GM18861 (cell line): ENCODE measurements around the gene ARHGDIG.

ENCODE experiments used
- ATAC-seq: cut with Tn5 transposase; IDR thresholded peaks from one replicate; pipeline ENCODE4 v1.9.1; 2021; ENCODE audit not compliant: unreplicated experiment

Gene ARHGDIG

GRCh38 chr16:279531-279930 is 860 bp upstream of the ARHGDIG start:
- ATAC-seq, result no peak

- no peak for ATAC-seq
Measured at GRCh38 chr16:280005-280460, 358 bp upstream of the ARHGDIG start.

- no peak for ATAC-seq
Measured at GRCh38 chr16:280991-281659, 734 bp downstream of the ARHGDIG start.

GRCh38 chr16:281660-282255 is 1.4 kb downstream of the ARHGDIG start:
- ATAC-seq, result no peak

- no peak for ATAC-seq
Measured at GRCh38 chr16:282491-282890, 2.1 kb downstream of the ARHGDIG start.

- no peak for ATAC-seq
Measured at GRCh38 chr16:283033-283805, 2.8 kb downstream of the ARHGDIG start, which contains the start of gene PDIA2. Gene PDIA2, plus strand, starts transcription at chr16:283164. Its CDS starts 6 bp downstream, at chr16:283170.

GRCh38 chr16:284204-285120 is 4.1 kb downstream of the ARHGDIG start:
- no peak for ATAC-seq

GRCh38 chr16:285146-286055 is 5.0 kb downstream of the ARHGDIG start:
- ATAC-seq, result no peak

GRCh38 chr16:286491-287297 is 6.3 kb downstream of the ARHGDIG start:
- ATAC-seq, result no peak

- no peak for ATAC-seq
Measured at GRCh38 chr16:287298-287811, 7.0 kb downstream of the ARHGDIG start.

- no peak for ATAC-seq
Measured at GRCh38 chr16:287981-288920, 7.9 kb downstream of the ARHGDIG start.

GRCh38 chr16:289395-289997 is 9.1 kb downstream of the ARHGDIG start:
- ATAC-seq, result no peak

GRCh38 chr16:290015-290680 is 9.8 kb downstream of the ARHGDIG start:
- ATAC-seq, result no peak

- no peak for ATAC-seq
Measured at GRCh38 chr16:290681-291405, 10.5 kb downstream of the ARHGDIG start.

GRCh38 chr16:291539-291938 is 11.1 kb downstream of the ARHGDIG start:
- no peak for ATAC-seq
